BE2C (cell line): ENCODE measurements around the gene ACAD10.

Experiments
- DNase-seq: peaks from one replicate; pipeline ENCODE4 v3.0.0-alpha.2; 2020
- H3K27me3 ChIP-seq: fragments of 250-450 bp; sonication (Bioruptor Pico); 2 replicates; pipeline ENCODE4 v1.5.1; 2020; ENCODE audit warnings: mild to moderate bottlenecking
- H3K36me3 ChIP-seq: fragments of 250-450 bp; sonication (Bioruptor Pico); 2 replicates; pipeline ENCODE4 v1.5.1; 2020; ENCODE audit warnings: mild to moderate bottlenecking
- H3K4me1 ChIP-seq: fragments of 250-450 bp; sonication (Bioruptor Pico); 2 replicates; pipeline ENCODE4 v1.5.1; 2020
- H3K4me3 ChIP-seq: 2 replicates; pipeline ENCODE4 v1.5.1; 2011; ENCODE audit warnings: low read depth, low read length
- H3K9me3 ChIP-seq: fragments of 250-450 bp; sonication (Bioruptor Pico); 2 replicates; pipeline ENCODE4 v1.5.1; 2020
- TF ChIP-seq, protein P1 (sequence below): IDR thresholded peaks from 2 replicates; pipeline ENCODE4 v1.5.1; 2012; ENCODE audit warnings: mild to moderate bottlenecking, low read depth, low read length

ACAD10 gene

DNA sequence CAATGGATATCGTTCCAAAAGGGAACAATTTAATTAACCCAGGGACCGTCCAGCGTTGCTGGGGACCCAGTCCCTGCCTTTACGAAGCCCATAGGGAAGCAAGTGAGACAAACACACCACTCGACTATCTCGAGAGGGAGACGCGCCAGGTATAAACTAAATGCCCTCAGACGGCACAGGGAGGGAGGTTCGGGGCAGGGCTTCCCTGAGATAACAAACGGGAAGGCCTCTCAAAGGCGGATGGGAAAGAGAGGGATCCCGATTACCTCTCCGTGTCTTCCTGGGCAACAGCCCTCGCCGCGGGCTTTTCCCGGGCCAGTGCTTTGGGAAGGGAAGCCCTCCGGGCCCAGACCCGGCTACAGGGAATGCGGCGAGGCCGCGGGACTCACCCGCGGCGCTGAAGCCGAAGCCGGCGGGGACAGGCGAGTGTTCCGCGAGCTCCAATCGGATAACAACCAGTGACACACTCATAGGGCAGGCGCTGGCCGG lies 487 bp upstream of the ACAD10 start:
- no peak for DNase-seq
- H3K4me1 ChIP-seq = no peaks in the 10 kb centered on the region
- H3K27me3 ChIP-seq = no peaks in the 10 kb centered on the region
- H3K4me3 ChIP-seq = peak overlapping the region; percentile 93
- TF ChIP-seq, protein P1, sequence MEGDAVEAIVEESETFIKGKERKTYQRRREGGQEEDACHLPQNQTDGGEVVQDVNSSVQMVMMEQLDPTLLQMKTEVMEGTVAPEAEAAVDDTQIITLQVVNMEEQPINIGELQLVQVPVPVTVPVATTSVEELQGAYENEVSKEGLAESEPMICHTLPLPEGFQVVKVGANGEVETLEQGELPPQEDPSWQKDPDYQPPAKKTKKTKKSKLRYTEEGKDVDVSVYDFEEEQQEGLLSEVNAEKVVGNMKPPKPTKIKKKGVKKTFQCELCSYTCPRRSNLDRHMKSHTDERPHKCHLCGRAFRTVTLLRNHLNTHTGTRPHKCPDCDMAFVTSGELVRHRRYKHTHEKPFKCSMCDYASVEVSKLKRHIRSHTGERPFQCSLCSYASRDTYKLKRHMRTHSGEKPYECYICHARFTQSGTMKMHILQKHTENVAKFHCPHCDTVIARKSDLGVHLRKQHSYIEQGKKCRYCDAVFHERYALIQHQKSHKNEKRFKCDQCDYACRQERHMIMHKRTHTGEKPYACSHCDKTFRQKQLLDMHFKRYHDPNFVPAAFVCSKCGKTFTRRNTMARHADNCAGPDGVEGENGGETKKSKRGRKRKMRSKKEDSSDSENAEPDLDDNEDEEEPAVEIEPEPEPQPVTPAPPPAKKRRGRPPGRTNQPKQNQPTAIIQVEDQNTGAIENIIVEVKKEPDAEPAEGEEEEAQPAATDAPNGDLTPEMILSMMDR = no peak
- no peaks in the 10 kb centered on the region for H3K9me3 ChIP-seq
- peaks cover 16% of the 10 kb centered on the region for H3K36me3 ChIP-seq

DNA sequence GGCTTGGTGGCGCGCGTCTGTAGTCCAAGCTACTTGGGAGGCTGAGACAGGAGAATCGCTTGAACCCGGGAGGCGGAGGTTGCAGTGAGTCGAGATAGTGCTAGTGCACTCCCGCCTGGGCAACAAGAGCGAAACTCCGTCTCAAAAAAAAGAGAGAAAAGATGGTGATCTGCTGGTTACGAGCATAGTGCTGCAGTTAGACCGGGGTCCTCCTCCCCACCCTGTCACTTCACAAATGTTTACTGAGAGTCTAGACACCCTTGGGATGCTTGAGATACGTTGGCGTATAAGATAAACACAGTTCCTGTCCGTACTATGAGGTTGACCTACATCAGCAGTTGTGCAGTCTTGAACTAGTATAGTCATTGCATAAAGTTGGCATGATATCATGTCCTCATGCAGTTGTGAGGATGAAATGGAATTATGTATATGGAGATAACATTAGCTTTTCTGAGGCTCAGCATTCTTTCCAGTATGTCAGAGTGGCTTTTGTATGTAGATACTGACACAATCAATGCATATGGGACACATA lies 787 bp downstream of the ACAD10 start:
- TF ChIP-seq, protein P1 = no peak
- Histone ChIP-seq H3K4me3 (peak overlapping the region; percentile 93), H3K27me3 (no peaks in the 10 kb centered on the region), H3K36me3 (peaks cover 7% of the 10 kb centered on the region), H3K9me3 (no peaks in the 10 kb centered on the region), H3K4me1 (no peaks in the 10 kb centered on the region)
- no peak for DNase-seq

DNA sequence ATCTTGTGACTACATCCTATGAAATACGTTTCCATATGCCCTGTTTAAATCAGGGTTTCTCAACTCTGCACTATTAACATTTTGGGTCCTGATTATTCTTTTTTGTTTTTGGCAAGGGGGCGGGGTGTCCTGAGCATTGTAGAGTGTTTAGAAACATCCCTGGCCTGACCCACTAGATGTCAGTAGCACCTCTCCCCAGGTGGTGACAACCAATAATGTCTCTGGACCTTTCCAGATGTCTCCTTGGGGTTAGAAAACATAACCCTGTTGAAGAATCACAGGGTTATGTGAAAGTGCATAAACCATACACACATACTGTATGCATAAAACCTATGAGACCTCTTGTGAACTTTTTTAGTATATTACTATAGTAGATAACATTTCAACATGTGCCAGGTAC lies 1.4 kb downstream of the ACAD10 start:
- TF ChIP-seq, protein P1 = peak; percentile 45
- Histone ChIP-seq H3K9me3 (no peaks in the 10 kb centered on the region), H3K4me3 (no peak overlapping the region), H3K36me3 (peaks cover 2% of the 10 kb centered on the region; the same call in 1 of the 2 replicates), H3K4me1 (no peaks in the 10 kb centered on the region), H3K27me3 (no peaks in the 10 kb centered on the region)
- peak; percentile 16 for DNase-seq

DNA sequence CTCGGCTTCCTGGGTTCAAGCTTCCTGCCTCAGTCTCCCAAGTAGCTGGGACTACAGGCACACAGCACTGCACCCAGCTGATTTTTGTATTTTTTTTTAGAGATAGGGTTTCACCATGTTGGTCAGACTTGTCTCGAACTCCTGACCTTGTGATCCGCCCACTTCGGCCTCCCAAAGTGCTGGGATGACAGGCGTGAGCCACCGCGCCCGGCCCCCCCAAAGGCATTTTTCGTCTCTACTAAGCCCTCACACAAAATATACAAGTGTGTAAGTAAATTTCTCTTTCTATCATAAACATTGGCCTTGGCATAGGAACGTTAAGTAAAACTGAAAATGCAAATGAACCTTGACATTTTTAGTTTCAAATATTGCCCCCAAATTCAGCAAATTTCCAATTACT lies 2.1 kb downstream of the ACAD10 start:
- Histone ChIP-seq H3K27me3 (no peaks in the 10 kb centered on the region), H3K4me3 (no peak overlapping the region), H3K4me1 (no peaks in the 10 kb centered on the region), H3K9me3 (no peaks in the 10 kb centered on the region), H3K36me3 (peaks cover 5% of the 10 kb centered on the region)
- no peak for DNase-seq
- TF ChIP-seq, protein P1 = no peak

DNA sequence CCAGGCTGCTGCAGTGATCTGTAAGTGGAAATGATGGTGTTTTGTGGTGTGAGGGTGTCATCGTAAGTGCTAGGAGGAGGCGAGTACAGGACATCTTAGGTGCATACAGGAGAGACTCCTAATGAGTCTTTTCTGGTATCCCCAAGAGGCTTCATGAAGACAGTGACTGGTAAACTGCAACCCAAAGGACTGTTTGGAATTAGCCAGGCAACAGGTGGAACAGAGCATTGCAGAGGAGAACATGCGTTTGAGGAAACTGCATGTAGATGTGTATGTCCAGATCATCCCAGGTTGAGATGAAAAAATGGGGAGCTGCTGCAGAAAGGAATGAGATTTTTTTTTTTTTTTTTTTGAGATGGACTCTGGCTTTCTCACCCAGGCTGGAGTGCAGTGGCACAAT lies 5.4 kb downstream of the ACAD10 start:
- no peak for DNase-seq
- TF ChIP-seq, protein P1 = no peak
- no peaks in the 10 kb centered on the region for H3K4me1 ChIP-seq

DNA sequence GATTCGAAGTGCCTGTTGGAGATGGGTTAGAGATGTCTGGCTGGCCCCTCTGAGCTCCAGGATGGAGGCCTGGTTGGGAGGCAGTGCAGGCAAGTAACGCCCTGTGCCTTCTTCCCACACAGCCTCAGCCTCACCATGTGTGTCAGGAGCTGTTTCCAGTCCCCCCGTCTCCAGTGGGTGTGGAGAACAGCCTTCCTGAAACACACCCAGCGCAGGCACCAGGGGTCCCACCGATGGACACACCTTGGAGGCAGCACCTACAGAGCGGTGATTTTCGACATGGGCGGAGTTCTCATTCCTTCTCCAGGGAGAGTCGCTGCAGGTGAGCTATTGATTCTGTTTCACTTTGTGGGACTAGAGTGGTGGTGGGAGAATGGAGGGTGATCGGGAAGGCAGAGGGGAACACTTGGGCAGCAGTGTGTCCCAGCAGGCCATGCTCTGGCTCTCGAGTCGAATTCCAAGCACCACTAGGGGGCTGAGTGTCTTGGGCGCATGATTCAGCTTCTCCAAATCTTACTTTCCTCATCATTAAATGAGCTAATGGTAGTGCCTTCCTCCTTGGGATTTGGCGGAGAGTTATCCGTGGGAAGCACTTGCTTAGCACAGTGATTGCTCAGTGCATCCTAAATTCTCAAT lies 6.8 kb downstream of the ACAD10 start:
- no peaks in the 10 kb centered on the region for H3K9me3 ChIP-seq
- no peaks in the 10 kb centered on the region for H3K4me1 ChIP-seq
- H3K27me3 ChIP-seq = no peaks in the 10 kb centered on the region
- TF ChIP-seq, protein P1 = peak; percentile 33
- H3K4me3 ChIP-seq = no peak overlapping the region
- peaks cover 22% of the 10 kb centered on the region for H3K36me3 ChIP-seq
- peak; percentile 14 for DNase-seq

More for the DNA sequence above, 5.4 kb downstream of the ACAD10 start:
- H3K27me3 ChIP-seq = no peaks in the 10 kb centered on the region
- H3K36me3 ChIP-seq = peaks cover 22% of the 10 kb centered on the region
- no peak overlapping the region for H3K4me3 ChIP-seq
- H3K9me3 ChIP-seq = no peaks in the 10 kb centered on the region
